Calu3 (cell line): ENCODE data around the gene NLN. TPM values are rescaled to one million over a fixed set of nuclear protein-coding genes. Genes with fewer than 3 reads are reported as not detected.

ENCODE experiments used
- BruUV-seq: library from RNA; stranded (reverse); fragments of 400-500 nt; replicated peaks from 2 replicates; lab custom pipeline; 2021; lab: Mats Ljungman, UMichigan
- CTCF ChIA-PET: fragments of 300-600 bp; sonication (Branson Sonifier 250); formaldehyde crosslinking; loops from one replicate; lab custom pipeline; 2022; ENCODE audit warnings: antibody characterized with exemption; lab: Charles Lee
- DNase-seq: peaks from one replicate; pipeline ENCODE4 v3.0.0; 2022
- H3K27ac Mint-ChIP-seq: one replicate; pipeline ENCODE4 v1.8.0; 2022; ENCODE audit warnings: mixed read lengths; ENCODE audit not compliant: unreplicated experiment
- H3K27me3 Mint-ChIP-seq: one replicate; pipeline ENCODE4 v1.8.0; 2022; ENCODE audit warnings: mixed read lengths; ENCODE audit not compliant: unreplicated experiment
- H3K36me3 Mint-ChIP-seq: one replicate; pipeline ENCODE4 v1.8.0; 2022; ENCODE audit warnings: mild to moderate bottlenecking, moderate library complexity, mixed read lengths; ENCODE audit not compliant: insufficient read depth, unreplicated experiment
- H3K4me1 Mint-ChIP-seq: one replicate; pipeline ENCODE4 v1.8.0; 2022; ENCODE audit warnings: mild to moderate bottlenecking, low read depth, mixed read lengths; ENCODE audit not compliant: unreplicated experiment
- H3K4me3 Mint-ChIP-seq: one replicate; pipeline ENCODE4 v1.8.0; 2022; ENCODE audit warnings: mild to moderate bottlenecking, low read depth, moderate library complexity, mixed read lengths; ENCODE audit not compliant: unreplicated experiment
- H3K9me3 Mint-ChIP-seq: one replicate; pipeline ENCODE4 v1.8.0; 2022; ENCODE audit warnings: low read depth, mixed read lengths; ENCODE audit not compliant: unreplicated experiment
- CTCF ChIP-seq: fragments of 200-600 bp; IDR thresholded peaks from one replicate; pipeline ENCODE4 v1.8.0; 2022; ENCODE audit warnings: antibody characterized with exemption; ENCODE audit not compliant: unreplicated experiment
- intact Hi-C: fragments of 100-400 bp; cut with micrococcal nuclease; formaldehyde crosslinking; loops from one replicate; pipeline ENCODE4 v1.10.0; 2022; ENCODE audit not compliant: unreplicated experiment
- total RNA-seq: library from RNA; stranded (reverse); gene quantifications from 2 replicates; pipeline ENCODE4 v1.2.3, GENCODE V29; 2022

NLN gene
- total RNA-seq, 1 experiment from 2014 or later = 47.9 TPM

- no TSS peak for BruUV-seq
- no peaks in the 10 kb centered on the region for H3K4me1 Mint-ChIP-seq
- H3K27ac Mint-ChIP-seq = no peak overlapping the region
- intact Hi-C loops = no loop called here
- no peaks in the 10 kb centered on the region for H3K9me3 Mint-ChIP-seq
- no peaks in the 10 kb centered on the region for H3K36me3 Mint-ChIP-seq
- H3K4me3 Mint-ChIP-seq = no peak overlapping the region
- CTCF ChIA-PET = no interaction called here
- no peak for TF ChIP-seq CTCF
- DNase-seq = no peak
- no peaks in the 10 kb centered on the region for H3K27me3 Mint-ChIP-seq
Measured at GRCh38 chr5:65707663-65708062, 14.3 kb upstream of the NLN start.

DNA sequence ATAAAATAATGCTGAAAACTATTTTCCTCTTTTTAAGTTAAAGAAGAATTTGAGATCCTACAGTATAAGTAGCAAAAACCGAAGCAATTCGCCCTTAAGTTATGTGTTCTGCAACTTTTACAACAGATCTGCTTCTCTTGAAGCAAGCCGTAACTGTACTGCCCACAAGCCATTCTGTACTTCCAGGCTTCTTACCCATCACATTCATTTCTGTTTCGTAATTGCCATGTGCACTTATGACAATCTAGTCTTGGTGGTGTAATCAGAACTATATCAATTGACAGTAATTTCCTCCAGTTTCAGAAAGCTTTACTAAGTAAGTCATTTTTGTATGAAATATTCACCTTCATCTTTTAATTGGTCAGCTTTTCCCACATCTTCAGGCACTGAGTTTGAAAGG, 13.9 kb upstream of the NLN start:
- H3K4me3 Mint-ChIP-seq = no peak overlapping the region
- no peaks in the 10 kb centered on the region for H3K27me3 Mint-ChIP-seq
- H3K36me3 Mint-ChIP-seq = no peaks in the 10 kb centered on the region
- no TSS peak for BruUV-seq
- no peak overlapping the region for H3K27ac Mint-ChIP-seq
- no peak for TF ChIP-seq CTCF
- no peak for DNase-seq
- intact Hi-C loops = no loop called here
- H3K9me3 Mint-ChIP-seq = no peaks in the 10 kb centered on the region
- no peaks in the 10 kb centered on the region for H3K4me1 Mint-ChIP-seq
- CTCF ChIA-PET = no interaction called here

- intact Hi-C loops = no loop called here
- Mint-ChIP-seq H3K9me3 (no peaks in the 10 kb centered on the region), H3K36me3 (peaks cover 27% of the 10 kb centered on the region), H3K4me3 (no peak overlapping the region), H3K27me3 (no peaks in the 10 kb centered on the region), H3K4me1 (no peaks in the 10 kb centered on the region), H3K27ac (no peak overlapping the region)
- no peak for TF ChIP-seq CTCF
- no peak for DNase-seq
- BruUV-seq = no TSS peak
- CTCF ChIA-PET = no interaction called here
Measured at GRCh38 chr5:65718576-65719310, 3.3 kb upstream of the NLN start.

- Mint-ChIP-seq H3K4me3 (peak overlapping the region; percentile 90), H3K36me3 (peaks cover 27% of the 10 kb centered on the region), H3K27me3 (no peaks in the 10 kb centered on the region), H3K9me3 (no peaks in the 10 kb centered on the region), H3K27ac (no peak overlapping the region), H3K4me1 (no peaks in the 10 kb centered on the region)
- CTCF ChIA-PET = no interaction called here
- TSS peak; percentile 29 for BruUV-seq
- DNase-seq = peak; percentile 22
- TF ChIP-seq CTCF = no peak
- intact Hi-C loops = no loop called here
Measured at GRCh38 chr5:65721050-65721719, 820 bp upstream of the NLN start.
